Measurements from ENCODE around the gene C20orf144.
"Not testable (repeated sequence)": the region's sequence is repeated elsewhere in the genome, so short reads cannot be mapped to it uniquely, and the experiment has no call there.

Gene C20orf144

DNA sequence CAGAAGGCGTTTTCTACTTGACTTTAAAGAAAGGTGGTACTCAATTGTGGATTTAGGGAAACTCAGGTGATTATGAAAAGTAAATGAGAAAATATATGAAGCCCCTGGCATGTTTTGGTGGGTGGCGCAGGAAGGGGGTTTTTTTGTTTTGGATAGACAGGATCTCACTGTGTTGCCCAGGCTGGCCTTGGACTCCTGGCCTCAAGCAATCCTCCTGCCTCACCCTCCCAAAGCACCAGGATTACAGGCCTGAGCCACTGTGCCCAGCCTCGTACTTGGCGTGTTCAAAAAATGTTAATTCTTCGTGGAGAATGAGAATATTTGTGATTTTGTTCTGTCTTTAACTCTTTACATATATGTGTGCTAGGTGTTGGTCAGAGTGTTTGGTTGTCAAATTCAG lies 32.1 kb upstream of the C20orf144 start:
- H3K4me3 ChIP-seq (ENCODE audit: low read depth, low read length): no peak overlapping the region
- no peak for TF ChIP-seq CTCF (IDR thresholded peaks at IDR 0.05; ENCODE audit: low read depth, low read length)

- TF ChIP-seq CTCF (IDR thresholded peaks at IDR 0.05; ENCODE audit: low read depth, low read length): no peak
- no peak overlapping the region for H3K4me3 ChIP-seq (ENCODE audit: low read depth, low read length)
Measured at GRCh38 chr20:33630507-33630906, 31.6 kb upstream of the C20orf144 start.

GRCh38 chr20:33631910-33632309 lies 30.2 kb upstream of the C20orf144 start:
- not testable (repeated sequence) for H3K4me3 ChIP-seq (ENCODE audit: low read depth, low read length)

GRCh38 chr20:33635341-33635740 lies 26.8 kb upstream of the C20orf144 start:
- TF ChIP-seq CTCF (IDR thresholded peaks at IDR 0.05; ENCODE audit: low read depth, low read length): no peak
- no peak overlapping the region for H3K4me3 ChIP-seq (ENCODE audit: low read depth, low read length)

- no peak overlapping the region for H3K4me3 ChIP-seq (ENCODE audit: low read depth, low read length)
- no peak for TF ChIP-seq CTCF (IDR thresholded peaks at IDR 0.05; ENCODE audit: low read depth, low read length)
Measured at GRCh38 chr20:33636776-33637175, 25.4 kb upstream of the C20orf144 start.

DNA sequence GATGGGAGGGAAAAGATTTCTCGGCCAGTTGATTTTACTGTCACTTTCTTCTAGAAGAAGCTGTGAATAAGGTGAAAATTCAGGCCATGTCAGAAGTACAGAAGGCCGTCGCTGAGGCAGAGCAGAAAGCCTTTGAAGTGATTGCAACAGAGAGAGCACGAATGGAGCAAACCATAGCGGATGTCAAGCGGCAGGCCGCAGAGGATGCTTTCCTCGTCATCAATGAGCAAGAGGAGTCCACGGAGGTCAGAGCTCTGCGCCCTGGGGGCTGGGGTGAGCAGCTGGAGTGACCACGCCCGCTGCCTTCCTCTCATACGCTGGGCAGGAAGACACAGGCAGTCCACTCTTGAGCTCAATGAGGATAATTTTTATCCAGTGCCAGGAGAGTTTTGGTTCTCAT lies 21.8 kb upstream of the C20orf144 start:
- TF ChIP-seq CTCF (IDR thresholded peaks at IDR 0.05; ENCODE audit: low read depth, low read length): no peak
- H3K4me3 ChIP-seq (ENCODE audit: low read depth, low read length): no peak overlapping the region

DNA sequence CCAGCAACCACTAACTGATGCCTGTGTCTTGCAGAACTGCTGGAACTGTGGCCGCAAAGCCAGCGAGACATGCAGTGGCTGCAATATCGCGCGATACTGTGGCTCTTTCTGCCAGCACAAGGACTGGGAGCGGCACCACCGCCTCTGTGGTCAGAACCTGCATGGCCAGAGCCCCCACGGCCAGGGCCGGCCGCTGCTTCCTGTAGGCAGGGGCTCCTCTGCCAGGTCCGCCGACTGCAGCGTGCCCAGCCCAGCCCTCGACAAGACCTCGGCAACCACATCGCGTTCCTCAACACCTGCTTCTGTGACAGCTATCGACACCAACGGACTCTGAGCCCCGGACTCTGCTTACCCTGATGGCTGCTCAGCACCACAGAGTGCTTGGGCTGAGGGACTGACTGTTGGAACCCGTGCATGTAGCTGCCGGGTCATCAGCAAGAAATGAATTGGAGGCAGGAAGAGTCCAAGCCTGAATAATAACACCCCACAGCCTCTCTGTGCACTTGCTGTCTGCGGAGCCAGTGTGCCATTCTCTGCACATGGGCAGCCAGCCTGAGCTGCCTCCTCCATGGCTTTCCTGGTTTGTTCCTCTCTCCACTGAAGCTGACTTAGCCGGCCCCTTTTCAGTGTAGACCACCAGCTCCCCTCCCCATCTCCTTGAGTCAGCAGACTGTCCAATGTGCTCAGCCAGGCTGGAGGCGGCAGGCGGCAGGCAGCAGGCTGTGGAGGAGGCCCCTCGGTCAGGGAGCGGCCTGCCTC lies 17.6 kb upstream of the C20orf144 start:
- no peak overlapping the region for H3K4me3 ChIP-seq (ENCODE audit: low read depth, low read length)
- no peak for TF ChIP-seq CTCF (IDR thresholded peaks at IDR 0.05; ENCODE audit: low read depth, low read length)

- TF ChIP-seq CTCF (IDR thresholded peaks at IDR 0.05; ENCODE audit: low read depth, low read length): no peak
- no peak overlapping the region for H3K4me3 ChIP-seq (ENCODE audit: low read depth, low read length)
Measured at GRCh38 chr20:33645072-33645358, 17.1 kb upstream of the C20orf144 start.

Measured in WI38 (cell line).